PC-3 (cell line): Measurements from ENCODE around the gene STAT5B.

ENCODE experiments used
- CTCF ChIP-seq: fragments of 300-600 bp; sonication (generic); conservative IDR thresholded peaks from 2 replicates; pipeline ENCODE4 v1.5.1; 2017; ENCODE audit warnings: antibody characterized with exemption, low read depth, mild to moderate bottlenecking, low read length
- EZH2 ChIP-seq: fragments of 300-600 bp; sonication (generic); IDR thresholded peaks from one replicate; pipeline ENCODE4 v1.6.1; 2017; ENCODE audit warnings: antibody characterized with exemption, mild to moderate bottlenecking, low read length; ENCODE audit not compliant: unreplicated experiment
- EZH2phosphoT487 ChIP-seq: fragments of 300-600 bp; sonication (generic); IDR thresholded peaks from 2 replicates; pipeline ENCODE4 v1.6.1; 2018; ENCODE audit warnings: mild to moderate bottlenecking, antibody characterized with exemption, low read length, borderline replicate concordance

GRCh38 chr17:42188749-42189650 lies 87.2 kb downstream of the STAT5B start:
- TF ChIP-seq CTCF (no peak), EZH2 (no peak), EZH2phosphoT487 (no peak)
